Stimulated activated CD4-positive, alpha-beta T cell treated with anti-CD3 and anti-CD28 coated beads, TNF-alpha, amount 100 ng/mL, for 24 hours (primary cell): ENCODE measurements around the gene CCL4.
"Not testable (repeated sequence)": the region's sequence is repeated elsewhere in the genome, so short reads cannot be mapped to it uniquely, and the experiment has no call there.

Source experiments
- DNase-seq, 3 experiments: peaks; one replicate each; pipeline ENCODE4 v3.0.0-alpha.2; 2020; ENCODE audit warnings: low read depth in 3 of 3

Gene CCL4

GRCh38 chr17:36117505-36118382 lies 14.1 kb downstream of the CCL4 start:
- peak in 2 of 3 experiments; percentile 32 to 34 for DNase-seq

- no peak for DNase-seq
These were observed 15.1 kb downstream of the CCL4 start for GRCh38 chr17:36118477-36119353.

GRCh38 chr17:36120221-36120620 lies 16.6 kb downstream of the CCL4 start:
- DNase-seq, result no peak

GRCh38 chr17:36121099-36121498 lies 17.5 kb downstream of the CCL4 start:
- not testable (repeated sequence) for DNase-seq

GRCh38 chr17:36123431-36123830 lies 19.8 kb downstream of the CCL4 start:
- no peak for DNase-seq

GRCh38 chr17:36124879-36125824 lies 21.5 kb downstream of the CCL4 start:
- no peak for DNase-seq

GRCh38 chr17:36127199-36127893 lies 23.7 kb downstream of the CCL4 start:
- DNase-seq, result no peak

GRCh38 chr17:36127911-36128310 lies 24.3 kb downstream of the CCL4 start:
- no peak for DNase-seq

GRCh38 chr17:36128411-36128978 lies 24.9 kb downstream of the CCL4 start:
- DNase-seq, result no peak

GRCh38 chr17:36129616-36130015 lies 26.0 kb downstream of the CCL4 start:
- DNase-seq, result no peak

- DNase-seq, result no peak
These were observed 26.7 kb downstream of the CCL4 start for GRCh38 chr17:36130346-36130745.

GRCh38 chr17:36131421-36131820 lies 27.8 kb downstream of the CCL4 start:
- DNase-seq, result no peak

GRCh38 chr17:36131931-36132330 lies 28.3 kb downstream of the CCL4 start:
- DNase-seq, result no peak

GRCh38 chr17:36132421-36132831 lies 28.8 kb downstream of the CCL4 start:
- DNase-seq, result no peak

- DNase-seq, result no peak
These were observed 30.1 kb downstream of the CCL4 start for GRCh38 chr17:36133602-36134236.

- DNase-seq, result no peak
These were observed 31.8 kb downstream of the CCL4 start for GRCh38 chr17:36135465-36135864.

GRCh38 chr17:36136036-36136435 lies 32.4 kb downstream of the CCL4 start:
- no peak for DNase-seq

- DNase-seq, result no peak
These were observed 32.8 kb downstream of the CCL4 start for GRCh38 chr17:36136439-36136838.

GRCh38 chr17:36142235-36142634 lies 38.6 kb downstream of the CCL4 start:
- no peak for DNase-seq

GRCh38 chr17:36142806-36143205 lies 39.2 kb downstream of the CCL4 start:
- no peak for DNase-seq
